Epithelial cell of prostate (primary cell): ENCODE results near the gene RUNDC3A.

Experiments
- DNase-seq: peaks from one replicate; pipeline ENCODE4 v3.0.0-alpha.2; 2011; ENCODE audit warnings: low read depth, low spot score
- H3K27ac ChIP-seq: fragments of 450-650 bp; 2 replicates; pipeline ENCODE4 v1.5.1; 2017; ENCODE audit warnings: mild to moderate bottlenecking

RUNDC3A gene

GRCh38 chr17:44308320-44308818 lies at the start of gene RUNDC3A:
Gene RUNDC3A (plus strand): TSS chr17:44308601. CDS start chr17:44308833, 232 bp downstream.
- DNase-seq, result no peak
- no peak within 1 kb of the TSS for H3K27ac ChIP-seq

GRCh38 chr17:44258811-44259351 lies 49.5 kb upstream of the RUNDC3A start:
- DNase-seq, result no peak
- H3K27ac ChIP-seq, result no peak overlapping the region

- H3K27ac ChIP-seq, result no peak overlapping the region
- no peak for DNase-seq
These were observed 48.1 kb upstream of the RUNDC3A start for GRCh38 chr17:44260296-44260695.

GRCh38 chr17:44262654-44263225 lies 45.7 kb upstream of the RUNDC3A start:
- DNase-seq, result no peak
- H3K27ac ChIP-seq, result no peak overlapping the region

GRCh38 chr17:44263345-44263902 lies 45.0 kb upstream of the RUNDC3A start:
- no peak overlapping the region for H3K27ac ChIP-seq
- DNase-seq, result no peak

- no peak overlapping the region for H3K27ac ChIP-seq
- no peak for DNase-seq
These were observed 41.8 kb upstream of the RUNDC3A start for GRCh38 chr17:44266402-44267164.

- H3K27ac ChIP-seq, result no peak overlapping the region
- DNase-seq, result no peak
These were observed 41.3 kb upstream of the RUNDC3A start for GRCh38 chr17:44267165-44267455.

- DNase-seq, result no peak
- no peak within 1 kb of the TSS for H3K27ac ChIP-seq
These were observed 40.4 kb upstream of the RUNDC3A start, which contains the start of gene SLC4A1 for GRCh38 chr17:44267818-44268490. Gene SLC4A1 (minus strand): TSS chr17:44268135. CDS start chr17:44262866, 5,269 bp downstream.

- DNase-seq, result no peak
- H3K27ac ChIP-seq, result no peak overlapping the region
These were observed 39.5 kb upstream of the RUNDC3A start for GRCh38 chr17:44268709-44269534.

- H3K27ac ChIP-seq, result no peak overlapping the region
- no peak for DNase-seq
These were observed 38.7 kb upstream of the RUNDC3A start for GRCh38 chr17:44269535-44270240.

- H3K27ac ChIP-seq, result no peak overlapping the region
- no peak for DNase-seq
These were observed 36.0 kb upstream of the RUNDC3A start for GRCh38 chr17:44272321-44272951.

- H3K27ac ChIP-seq, result no peak overlapping the region
- no peak for DNase-seq
These were observed 35.4 kb upstream of the RUNDC3A start for GRCh38 chr17:44272954-44273353.

GRCh38 chr17:44273607-44274006 lies 34.8 kb upstream of the RUNDC3A start:
- no peak for DNase-seq
- H3K27ac ChIP-seq, result no peak overlapping the region

GRCh38 chr17:44277976-44278375 lies 30.4 kb upstream of the RUNDC3A start:
- DNase-seq, result no peak
- H3K27ac ChIP-seq, result no peak overlapping the region

- no peak overlapping the region for H3K27ac ChIP-seq
- DNase-seq, result no peak
These were observed 29.1 kb upstream of the RUNDC3A start for GRCh38 chr17:44279346-44279665.

- DNase-seq, result no peak
- no peak overlapping the region for H3K27ac ChIP-seq
These were observed 28.6 kb upstream of the RUNDC3A start for GRCh38 chr17:44279666-44280391.

GRCh38 chr17:44280392-44280937 lies 27.9 kb upstream of the RUNDC3A start:
- no peak for DNase-seq
- H3K27ac ChIP-seq, result no peak overlapping the region

GRCh38 chr17:44281570-44281969 lies 26.8 kb upstream of the RUNDC3A start:
- no peak for DNase-seq
- no peak overlapping the region for H3K27ac ChIP-seq
